KMS-11 (cell line): ENCODE measurements around the gene ENTR1.

Source experiments
- H2AFZ ChIP-seq: fragments of 200-600 bp; sonication (generic); 2 replicates; pipeline ENCODE4 v1.6.1; 2016; ENCODE audit warnings: antibody characterized with exemption, mixed run types, low read depth
- H3K27ac ChIP-seq: fragments of 200-600 bp; sonication (generic); 2 replicates; pipeline ENCODE4 v1.6.1; 2016; ENCODE audit warnings: mild to moderate bottlenecking, mixed run types
- H3K27me3 ChIP-seq: fragments of 200-600 bp; sonication (generic); 2 replicates; pipeline ENCODE4 v1.6.1; 2017; ENCODE audit warnings: mild to moderate bottlenecking, low read depth, mixed run types, moderate library complexity; ENCODE audit not compliant: insufficient read depth
- H3K36me3 ChIP-seq: fragments of 200-600 bp; sonication (generic); 2 replicates; pipeline ENCODE4 v1.6.1; 2017; ENCODE audit warnings: mild to moderate bottlenecking, mixed run types; ENCODE audit not compliant: insufficient read depth
- H3K4me1 ChIP-seq: fragments of 200-600 bp; sonication (generic); 2 replicates; pipeline ENCODE4 v1.6.1; 2016; ENCODE audit warnings: mild to moderate bottlenecking, low read depth, mixed run types; ENCODE audit not compliant: poor library complexity, severe bottlenecking
- H3K4me2 ChIP-seq: fragments of 200-600 bp; sonication (generic); 2 replicates; pipeline ENCODE4 v1.7.0; 2016; ENCODE audit warnings: mild to moderate bottlenecking, mixed run types
- H3K4me3 ChIP-seq: fragments of 200-600 bp; sonication (generic); IDR thresholded peaks from 2 replicates; pipeline ENCODE4 v1.6.1; 2017; ENCODE audit warnings: low read depth, low read length, mixed read lengths; ENCODE audit not compliant: insufficient read depth
- H3K79me2 ChIP-seq: fragments of 200-600 bp; sonication (generic); 2 replicates; pipeline ENCODE4 v1.6.1; 2016; ENCODE audit warnings: low read depth, mixed run types; ENCODE audit not compliant: insufficient read depth
- H3K9ac ChIP-seq: fragments of 200-600 bp; sonication (generic); 2 replicates; pipeline ENCODE4 v1.6.1; 2016; ENCODE audit warnings: mild to moderate bottlenecking, mixed run types
- H4K20me1 ChIP-seq: fragments of 200-600 bp; sonication (generic); 2 replicates; pipeline ENCODE4 v1.6.1; 2016; ENCODE audit warnings: mild to moderate bottlenecking, mixed run types; ENCODE audit not compliant: insufficient read depth
- TF ChIP-seq, protein P1 (sequence below): fragments of 200-600 bp; sonication (generic); conservative IDR thresholded peaks from 2 replicates; pipeline ENCODE4 v1.6.1; 2017; ENCODE audit warnings: low read depth, mild to moderate bottlenecking, antibody characterized with exemption, low read length, moderate library complexity, mixed read lengths

Gene ENTR1

DNA sequence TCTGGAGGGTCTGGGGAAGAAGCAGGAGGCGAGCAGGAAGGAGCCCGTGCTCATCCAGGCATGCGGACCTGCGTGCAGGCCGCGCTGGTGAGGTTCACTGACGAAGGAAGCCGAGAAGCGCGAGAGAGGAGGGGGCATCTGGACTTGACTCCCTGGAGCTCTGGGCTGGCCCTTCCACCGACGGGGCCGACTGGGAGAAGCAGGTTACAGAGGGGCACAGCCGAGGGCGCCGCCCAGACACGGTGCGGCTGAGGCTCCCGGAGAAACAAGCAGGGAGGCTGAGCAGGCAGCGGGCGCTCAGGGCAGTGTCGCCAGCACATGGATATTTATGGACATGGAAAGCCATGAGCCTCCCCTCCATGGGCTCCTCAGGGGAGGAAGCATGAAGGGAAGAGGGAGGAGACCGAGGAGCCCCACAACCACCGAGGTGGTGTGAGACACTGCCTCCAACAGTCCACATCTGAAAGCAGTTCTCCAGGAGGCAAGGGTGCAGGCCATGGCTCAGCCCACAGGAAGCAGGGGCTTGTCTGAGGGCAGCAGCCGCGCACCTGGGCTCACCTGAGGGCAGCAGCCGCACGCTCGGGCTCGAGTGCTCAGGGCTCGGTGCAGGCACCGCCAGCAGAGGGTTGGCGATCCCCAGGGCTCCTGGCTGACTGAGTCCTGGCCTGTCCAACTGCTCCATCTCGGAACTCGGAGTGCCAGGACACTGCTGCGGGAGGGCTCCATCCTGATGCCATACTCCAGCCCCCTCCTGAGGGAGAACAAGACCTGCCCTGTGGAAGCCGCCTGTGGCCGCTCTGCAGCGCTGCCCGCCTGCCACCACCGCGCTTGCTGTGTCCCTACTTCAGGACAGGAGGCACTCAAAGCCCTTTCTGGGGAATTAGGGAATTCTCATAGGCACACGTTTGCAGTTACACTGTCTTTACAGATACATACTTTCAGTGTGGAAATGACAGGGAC is 44.9 kb upstream of the ENTR1 start:
- H3K4me1 ChIP-seq, result no peaks in the 10 kb centered on the region
- TF ChIP-seq, protein P1, sequence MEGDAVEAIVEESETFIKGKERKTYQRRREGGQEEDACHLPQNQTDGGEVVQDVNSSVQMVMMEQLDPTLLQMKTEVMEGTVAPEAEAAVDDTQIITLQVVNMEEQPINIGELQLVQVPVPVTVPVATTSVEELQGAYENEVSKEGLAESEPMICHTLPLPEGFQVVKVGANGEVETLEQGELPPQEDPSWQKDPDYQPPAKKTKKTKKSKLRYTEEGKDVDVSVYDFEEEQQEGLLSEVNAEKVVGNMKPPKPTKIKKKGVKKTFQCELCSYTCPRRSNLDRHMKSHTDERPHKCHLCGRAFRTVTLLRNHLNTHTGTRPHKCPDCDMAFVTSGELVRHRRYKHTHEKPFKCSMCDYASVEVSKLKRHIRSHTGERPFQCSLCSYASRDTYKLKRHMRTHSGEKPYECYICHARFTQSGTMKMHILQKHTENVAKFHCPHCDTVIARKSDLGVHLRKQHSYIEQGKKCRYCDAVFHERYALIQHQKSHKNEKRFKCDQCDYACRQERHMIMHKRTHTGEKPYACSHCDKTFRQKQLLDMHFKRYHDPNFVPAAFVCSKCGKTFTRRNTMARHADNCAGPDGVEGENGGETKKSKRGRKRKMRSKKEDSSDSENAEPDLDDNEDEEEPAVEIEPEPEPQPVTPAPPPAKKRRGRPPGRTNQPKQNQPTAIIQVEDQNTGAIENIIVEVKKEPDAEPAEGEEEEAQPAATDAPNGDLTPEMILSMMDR, result no peak
- no peaks in the 10 kb centered on the region for H3K79me2 ChIP-seq
- H4K20me1 ChIP-seq, result no peaks in the 10 kb centered on the region
- H3K4me2 ChIP-seq, result no peak overlapping the region
- H2AFZ ChIP-seq, result no peak overlapping the region
- no peak overlapping the region for H3K27ac ChIP-seq
- H3K4me3 ChIP-seq, result no peak overlapping the region
- H3K27me3 ChIP-seq, result no peaks in the 10 kb centered on the region
- no peak overlapping the region for H3K9ac ChIP-seq
- H3K36me3 ChIP-seq, result peaks cover 21% of the 10 kb centered on the region; the same call in 1 of the 2 replicates

DNA sequence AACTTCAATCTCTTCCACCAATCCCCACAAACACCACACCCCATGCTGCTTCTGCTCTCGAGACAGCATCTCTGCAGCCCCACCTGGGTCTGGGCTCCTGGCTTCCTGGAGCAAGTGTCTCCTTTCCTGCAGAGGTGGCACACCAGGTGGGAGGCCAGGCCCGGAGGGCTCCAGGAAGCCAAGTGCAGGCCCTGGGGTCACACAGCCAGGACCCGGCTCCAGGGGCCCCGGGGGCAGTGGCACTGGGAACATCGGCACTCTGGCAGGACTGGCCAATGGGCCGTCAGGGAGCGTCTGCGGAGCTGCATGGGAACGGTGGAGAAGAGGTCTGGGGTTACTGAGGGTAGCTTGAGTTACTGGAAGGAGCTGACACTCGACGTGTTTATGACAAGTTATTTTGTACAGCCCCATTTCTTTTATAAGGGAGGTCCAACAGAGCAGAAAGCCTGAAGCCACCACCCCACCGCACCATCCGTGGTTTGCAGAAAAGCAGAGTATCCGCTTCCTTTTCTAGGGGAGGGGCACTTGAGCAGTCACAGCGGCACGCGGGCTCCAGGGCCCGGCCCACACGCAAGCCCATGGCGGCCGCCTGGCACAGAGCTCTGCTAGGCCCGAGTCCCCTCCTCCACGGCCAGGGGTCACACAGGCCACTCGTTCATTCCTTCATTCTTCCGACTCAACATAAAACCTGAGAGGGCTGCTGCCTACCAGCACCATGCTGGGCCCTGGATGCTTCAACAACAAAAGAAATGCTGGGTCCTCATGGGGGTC is 43.8 kb upstream of the ENTR1 start:
- no peak overlapping the region for H3K4me3 ChIP-seq
- H3K79me2 ChIP-seq, result no peaks in the 10 kb centered on the region
- no peak overlapping the region for H3K9ac ChIP-seq
- H3K27ac ChIP-seq, result no peak overlapping the region
- H3K4me2 ChIP-seq, result no peak overlapping the region
- peaks cover 17% of the 10 kb centered on the region; the same call in 1 of the 2 replicates for H3K36me3 ChIP-seq
- H3K27me3 ChIP-seq, result no peaks in the 10 kb centered on the region
- H4K20me1 ChIP-seq, result no peaks in the 10 kb centered on the region
- no peaks in the 10 kb centered on the region for H3K4me1 ChIP-seq
- H2AFZ ChIP-seq, result no peak overlapping the region
- TF ChIP-seq, protein P1, result no peak

DNA sequence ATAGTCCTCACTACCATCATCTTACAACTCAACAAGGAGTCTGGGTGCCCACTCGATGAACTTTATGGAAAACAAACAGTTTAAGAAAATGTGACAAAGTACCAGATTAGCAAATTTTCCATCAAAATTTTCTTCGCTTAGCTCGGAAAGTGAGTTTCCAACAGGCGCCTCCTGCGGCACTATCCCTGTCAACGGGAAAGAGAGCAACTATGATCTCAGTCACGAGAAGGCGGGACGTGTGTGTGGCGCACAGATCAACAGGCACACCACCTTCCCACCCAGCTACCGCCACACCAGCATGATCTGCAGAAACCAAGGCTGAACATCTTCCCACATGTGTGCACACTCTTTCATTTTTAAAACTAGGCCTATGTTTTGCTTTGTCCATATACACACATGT is 42.9 kb upstream of the ENTR1 start:
- TF ChIP-seq, protein P1, result no peak
- no peak overlapping the region for H3K9ac ChIP-seq
- H3K79me2 ChIP-seq, result no peaks in the 10 kb centered on the region
- no peak overlapping the region for H3K4me3 ChIP-seq
- H3K36me3 ChIP-seq, result peaks cover 17% of the 10 kb centered on the region; the same call in 1 of the 2 replicates
- H3K27me3 ChIP-seq, result no peaks in the 10 kb centered on the region
- H3K4me1 ChIP-seq, result no peaks in the 10 kb centered on the region
- no peak overlapping the region for H2AFZ ChIP-seq
- no peaks in the 10 kb centered on the region for H4K20me1 ChIP-seq
- H3K4me2 ChIP-seq, result no peak overlapping the region
- H3K27ac ChIP-seq, result no peak overlapping the region

DNA sequence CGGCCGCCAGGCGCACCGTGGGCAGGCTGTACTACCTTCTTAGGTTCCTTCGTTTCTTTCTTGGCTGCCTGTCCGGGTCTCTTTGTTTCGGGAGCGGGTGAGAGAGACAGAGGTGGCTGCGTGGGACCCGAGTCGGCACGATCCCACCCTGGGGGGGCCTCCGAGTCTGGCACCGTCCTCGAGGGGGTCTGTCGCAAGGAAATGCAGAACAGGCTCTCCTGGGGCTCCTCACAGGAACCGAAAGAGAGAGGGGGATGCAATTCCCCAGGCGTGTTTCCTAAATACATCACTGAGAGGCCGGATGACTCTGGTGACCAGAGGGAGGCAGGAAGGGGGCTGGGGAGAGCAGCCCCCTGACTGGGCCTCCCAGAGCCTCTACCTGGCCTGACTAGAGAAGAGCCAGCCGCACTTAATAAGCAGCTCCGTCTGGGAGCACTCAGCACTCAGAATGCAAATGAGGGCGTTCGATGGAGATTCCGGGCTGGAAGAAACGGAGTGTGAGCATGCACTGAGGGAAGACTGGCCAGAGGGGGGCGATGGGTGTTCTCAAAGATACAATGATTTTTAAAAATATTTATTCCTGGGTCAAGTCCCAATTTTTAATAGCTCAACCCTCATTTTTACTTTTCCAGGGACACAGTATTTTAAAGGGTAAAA is 40.9 kb upstream of the ENTR1 start:
- Histone ChIP-seq H3K4me2 (no peak overlapping the region), H3K27ac (no peak overlapping the region), H2AFZ (no peak overlapping the region), H3K36me3 (peaks cover 5% of the 10 kb centered on the region; the same call in 1 of the 2 replicates), H3K9ac (no peak overlapping the region), H3K4me1 (no peaks in the 10 kb centered on the region), H3K79me2 (no peaks in the 10 kb centered on the region), H4K20me1 (no peaks in the 10 kb centered on the region), H3K27me3 (no peaks in the 10 kb centered on the region), H3K4me3 (no peak overlapping the region)
- TF ChIP-seq, protein P1, result no peak
